Heart right ventricle (tissue), 16 donors: ENCODE data around the gene ZNF831. TPM values are rescaled to one million over a fixed set of nuclear protein-coding genes. Genes with fewer than 3 reads are reported as not detected.

Experiments
- ATAC-seq, 8 donors: fragments of 200-7000 bp; cut with Tn5 transposase; one replicate each; pipeline ENCODE4 v1.9.1; 2020; ENCODE audit warnings: mild to moderate bottlenecking in 8 of 8, moderate library complexity in 8 of 8, moderate number of reproducible peaks in 1 of 8
- DNase-seq, 2 donors: peaks; one replicate each; pipeline ENCODE4 v3.0.0-alpha.2; 2020
- H3K27ac ChIP-seq, 10 donors: fragments of 200-600 bp; sonication (generic) in 2 of 10; one replicate each; pipeline versions ENCODE4 v1.5.0 to v1.8.0; 2020 to 2022; ENCODE audit warnings: mild to moderate bottlenecking in 3 of 10
- H3K27me3 ChIP-seq, 7 donors: fragments of 200-600 bp; one replicate each; pipeline ENCODE4 v1.8.0; 2021 to 2022; ENCODE audit warnings: mild to moderate bottlenecking in 2 of 7
- H3K36me3 ChIP-seq, 9 donors: fragments of 200-600 bp; sonication (generic) in 1 of 9; one replicate each; pipeline versions ENCODE4 v1.5.0 to v1.8.0; 2020 to 2022; ENCODE audit warnings: mild to moderate bottlenecking in 2 of 9
- H3K4me1 ChIP-seq, 9 donors: fragments of 200-600 bp; sonication (generic) in 1 of 9; one replicate each; pipeline versions ENCODE4 v1.5.0 to v1.8.0; 2020 to 2022; ENCODE audit warnings: mild to moderate bottlenecking in 4 of 9
- H3K4me3 ChIP-seq, 10 donors: fragments of 200-600 bp; sonication (generic) in 2 of 10; one replicate each; pipeline versions ENCODE4 v1.5.0 to v1.8.0; 2020 to 2022; ENCODE audit warnings: mild to moderate bottlenecking in 7 of 10, moderate library complexity in 2 of 10
- H3K9me3 ChIP-seq, 11 donors: fragments of 200-600 bp in 10 of 11; sonication (generic) in 2 of 11; one replicate each; pipeline versions ENCODE4 v1.5.0 to v1.8.0; 2013 to 2022; ENCODE audit warnings: mild to moderate bottlenecking in 2 of 11, control low read depth in 1 of 11, moderate library complexity in 1 of 11
- WGBS, 2 donors: extraction: QIAGEN DNeasy Blood & Tissue Kit; methylation state at CpG; one replicate each; pipeline ENCODE4 v1.1.7; 2013; ENCODE audit warnings: inconsistent platforms in 1 of 2; 5-methylcytosine and 5-hydroxymethylcytosine counted together
- intact Hi-C, 10 donors: fragments of 100-400 bp; cut with DNase I; formaldehyde crosslinking; loops; one replicate each; pipeline versions ENCODE4 v1.11.1 to v1.14.2; 2022
- polyA plus RNA-seq, 2 donors: library from polyadenylated mRNA; stranded (reverse); fragments of 200-250 nt; gene quantifications; one replicate each; pipeline ENCODE4 v1.2.3, GENCODE V29; 2013
- total RNA-seq, 10 donors: library from RNA; stranded (reverse); fragmentation: NEBNext Ultra II Directional in 3 of 10; extraction: Animal tissue kit (Norgen Biotek cat#: 25700) in 3 of 10; gene quantifications; one replicate each; pipeline versions ENCODE4 v1.2.1 to v1.2.4, GENCODE V29; 2021 to 2023
- TF ChIP-seq, protein P1 (sequence below), 9 donors: fragments of 200-600 bp; sonication (generic) in 2 of 9; IDR thresholded peaks; one replicate each; pipeline versions ENCODE4 v1.5.0 to v1.8.0; 2021 to 2022; ENCODE audit warnings: antibody characterized with exemption in 9 of 9, mild to moderate bottlenecking in 5 of 9, moderate library complexity in 1 of 9
- donor health status: Arrhythmogenic right ventricular cardiomyopathy.
- donor health status: ischemic (EF 13 %, LVEDD 7.1; RV severe dilation, severe dysfunction).
- donor health status: healthy with polysubstance abuse.
- donor health status: DM: no; HTN: yes; CAD: no.
- donor health status: DM: no; HTN: no; CAD: no.
- donor health status: ischemic (EF 25% LVEDD 6.9; RV normal size, moderate dysfunction).
- donor health status: ischemic (EF 25% LVEDD 5.7; RV mildly dilated, moderate dysfunction).
- donor health status: healthy.
- donor health status: DM: yes; HTN: yes; CAD: no.
- donor health status: Ischemic cardiomyopathy.
- donor health status: ischemic (EF 35%, LVEDD 5.7; RV mildly dilated, moderate dysfunction).
- donor health status: nonischemic (EF 11% LVEDD 7.7; RV severe dilation, severe dysfunction).
- donor health status: DM: yes; HTN: yes; CAD: no.
- donor health status: PGD.
- donor health status: ischemic (EF 29% LVEDD 5.4; RV normal size, mild dysfunction).
- donor health status: nonischemic (EF 23%, LVEDD 6.1; RV moderate dilation, normal function).

Gene ZNF831
- total and polyA plus RNA-seq, 12 donors: 0.01 to 0.72 (median 0.11) TPM; not detected in 1

DNA sequence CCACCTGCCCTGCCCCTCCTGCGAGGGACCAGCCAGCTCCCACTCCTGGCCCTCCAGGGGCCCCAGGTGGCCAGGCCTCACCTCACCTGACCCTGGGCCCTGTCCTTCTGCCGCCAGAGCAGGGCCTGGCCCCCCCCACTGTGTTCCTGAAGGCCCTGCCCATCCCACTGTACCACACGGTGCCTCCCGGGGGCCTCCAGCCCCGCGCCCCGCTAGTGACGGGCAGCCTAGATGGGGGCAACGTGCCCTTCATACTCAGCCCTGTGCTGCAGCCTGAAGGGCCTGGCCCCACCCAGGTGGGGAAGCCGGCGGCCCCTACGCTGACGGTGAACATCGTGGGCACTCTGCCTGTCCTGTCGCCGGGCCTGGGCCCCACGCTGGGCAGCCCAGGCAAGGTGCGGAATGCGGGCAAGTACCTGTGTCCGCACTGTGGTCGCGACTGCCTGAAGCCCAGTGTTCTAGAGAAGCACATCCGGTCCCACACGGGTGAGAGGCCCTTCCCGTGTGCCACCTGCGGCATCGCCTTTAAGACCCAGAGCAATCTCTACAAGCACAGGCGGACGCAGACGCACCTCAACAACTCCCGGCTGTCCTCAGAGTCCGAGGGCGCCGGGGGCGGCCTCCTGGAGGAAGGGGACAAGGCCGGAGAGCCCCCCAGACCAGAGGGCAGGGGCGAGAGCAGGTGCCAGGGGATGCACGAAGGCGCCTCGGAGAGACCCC lies 27.6 kb downstream of the ZNF831 start:
- Histone ChIP-seq H3K27me3 (peaks cover 0 to 48% (median 23%) of the 10 kb centered on the region in 7 donors), H3K36me3 (no peaks in the 10 kb centered on the region), H3K27ac (no peak overlapping the region), H3K9me3 (no peaks in the 10 kb centered on the region), H3K4me1 (no peaks in the 10 kb centered on the region), H3K4me3 (no peak overlapping the region)
- intact Hi-C loops: no loop called here
- 91 to 93% methylated on average over 40 of the region's 40 CpGs for WGBS, 2 donors
- peak in 1 of 8 donors; percentile 13 for ATAC-seq
- DNase-seq: no peak
- TF ChIP-seq, protein P1, sequence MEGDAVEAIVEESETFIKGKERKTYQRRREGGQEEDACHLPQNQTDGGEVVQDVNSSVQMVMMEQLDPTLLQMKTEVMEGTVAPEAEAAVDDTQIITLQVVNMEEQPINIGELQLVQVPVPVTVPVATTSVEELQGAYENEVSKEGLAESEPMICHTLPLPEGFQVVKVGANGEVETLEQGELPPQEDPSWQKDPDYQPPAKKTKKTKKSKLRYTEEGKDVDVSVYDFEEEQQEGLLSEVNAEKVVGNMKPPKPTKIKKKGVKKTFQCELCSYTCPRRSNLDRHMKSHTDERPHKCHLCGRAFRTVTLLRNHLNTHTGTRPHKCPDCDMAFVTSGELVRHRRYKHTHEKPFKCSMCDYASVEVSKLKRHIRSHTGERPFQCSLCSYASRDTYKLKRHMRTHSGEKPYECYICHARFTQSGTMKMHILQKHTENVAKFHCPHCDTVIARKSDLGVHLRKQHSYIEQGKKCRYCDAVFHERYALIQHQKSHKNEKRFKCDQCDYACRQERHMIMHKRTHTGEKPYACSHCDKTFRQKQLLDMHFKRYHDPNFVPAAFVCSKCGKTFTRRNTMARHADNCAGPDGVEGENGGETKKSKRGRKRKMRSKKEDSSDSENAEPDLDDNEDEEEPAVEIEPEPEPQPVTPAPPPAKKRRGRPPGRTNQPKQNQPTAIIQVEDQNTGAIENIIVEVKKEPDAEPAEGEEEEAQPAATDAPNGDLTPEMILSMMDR (IDR thresholded peaks at IDR 0.05): no peak

DNA sequence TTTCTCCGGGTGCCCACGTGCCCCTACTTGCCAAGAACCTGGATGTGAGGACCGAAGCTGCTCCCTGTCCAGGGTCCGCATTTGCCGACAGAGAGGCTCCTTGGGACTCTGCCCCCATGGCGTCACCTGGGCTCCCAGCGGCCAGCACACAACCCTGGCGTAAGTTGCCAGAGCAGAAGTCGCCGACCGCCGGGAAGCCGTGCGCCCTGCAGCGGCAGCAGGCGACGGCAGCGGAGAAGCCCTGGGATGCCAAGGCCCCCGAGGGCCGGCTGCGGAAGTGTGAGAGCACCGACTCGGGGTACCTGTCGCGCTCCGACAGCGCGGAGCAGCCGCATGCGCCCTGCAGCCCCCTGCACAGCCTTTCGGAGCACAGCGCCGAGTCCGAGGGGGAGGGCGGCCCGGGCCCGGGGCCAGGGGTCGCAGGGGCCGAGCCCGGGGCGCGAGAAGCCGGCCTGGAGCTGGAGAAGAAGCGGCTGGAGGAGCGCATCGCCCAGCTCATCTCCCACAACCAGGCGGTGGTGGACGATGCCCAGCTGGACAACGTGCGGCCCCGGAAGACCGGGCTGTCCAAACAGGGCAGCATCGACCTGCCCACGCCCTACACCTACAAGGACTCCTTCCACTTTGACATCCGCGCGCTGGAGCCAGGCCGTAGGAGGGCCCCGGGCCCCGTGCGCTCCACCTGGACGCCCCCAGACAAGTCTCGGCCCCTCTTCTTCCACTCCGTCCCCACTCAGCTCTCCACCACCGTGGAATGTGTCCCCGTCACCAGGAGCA lies 28.3 kb downstream of the ZNF831 start:
- H3K4me1 ChIP-seq: no peaks in the 10 kb centered on the region
- WGBS, 2 donors: 49 to 61% methylated on average over 66 of the region's 66 CpGs
- ATAC-seq (peak in 1 of 8 donors; percentile 44), DNase-seq (no peak)
- H3K4me3 ChIP-seq: no peak overlapping the region
- no peak overlapping the region for H3K27ac ChIP-seq
- no peaks in the 10 kb centered on the region for H3K9me3 ChIP-seq
- H3K27me3 ChIP-seq: peaks cover 0 to 48% (median 23%) of the 10 kb centered on the region in 7 donors
- intact Hi-C loops: no loop called here
- H3K36me3 ChIP-seq: no peaks in the 10 kb centered on the region
- TF ChIP-seq, protein P1 (IDR thresholded peaks at IDR 0.05): no peak

DNA sequence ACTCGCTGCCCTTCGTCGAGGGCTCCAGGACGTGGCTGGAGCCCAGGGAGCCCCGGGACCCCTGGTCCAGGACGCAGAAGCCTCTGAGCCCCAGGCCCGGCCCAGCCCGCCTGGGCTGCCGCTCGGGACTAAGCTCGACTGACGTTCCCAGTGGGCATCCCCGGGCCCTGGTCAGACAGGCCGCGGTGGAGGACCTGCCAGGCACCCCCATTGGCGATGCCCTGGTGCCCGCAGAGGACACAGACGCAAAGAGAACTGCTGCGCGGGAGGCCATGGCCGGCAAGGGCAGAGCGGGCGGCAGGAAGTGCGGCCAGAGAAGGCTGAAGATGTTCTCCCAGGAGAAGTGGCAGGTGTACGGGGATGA lies 28.9 kb downstream of the ZNF831 start:
- no peak overlapping the region for H3K4me3 ChIP-seq
- TF ChIP-seq, protein P1 (IDR thresholded peaks at IDR 0.05): no peak
- 94 to 95% methylated on average over 25 of the region's 25 CpGs for WGBS, 2 donors
- ATAC-seq (peak in 1 of 8 donors; percentile 39), DNase-seq (no peak)
- H3K27me3 ChIP-seq: peaks cover 0 to 48% (median 23%) of the 10 kb centered on the region in 7 donors
- H3K36me3 ChIP-seq: no peaks in the 10 kb centered on the region
- intact Hi-C loops: no loop called here
- H3K27ac ChIP-seq: no peak overlapping the region
- no peaks in the 10 kb centered on the region for H3K4me1 ChIP-seq
- no peaks in the 10 kb centered on the region for H3K9me3 ChIP-seq

DNA sequence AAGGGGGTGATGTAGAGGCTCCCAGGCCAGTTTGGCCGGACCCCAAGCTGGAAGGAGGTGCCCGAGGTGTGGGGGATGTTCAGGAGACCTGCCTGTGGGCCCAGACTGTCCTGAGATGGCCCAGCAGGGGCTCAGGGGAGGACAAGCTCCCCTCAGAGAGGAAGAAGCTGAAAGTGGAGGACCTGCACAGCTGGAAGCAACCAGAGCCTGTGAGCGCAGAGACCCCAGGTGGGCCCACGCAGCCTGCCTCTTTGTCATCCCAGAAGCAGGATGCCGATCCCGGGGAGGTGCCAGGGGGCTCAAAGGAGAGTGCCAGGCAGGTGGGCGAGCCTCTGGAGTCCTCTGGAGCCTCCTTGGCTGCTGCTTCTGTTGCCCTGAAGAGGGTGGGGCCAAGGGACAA lies 29.7 kb downstream of the ZNF831 start:
- intact Hi-C loops: no loop called here
- TF ChIP-seq, protein P1 (IDR thresholded peaks at IDR 0.05): no peak
- WGBS, 2 donors: 78 to 80% methylated on average over 7 of the region's 7 CpGs
- ATAC-seq (no peak), DNase-seq (no peak)
- no peaks in the 10 kb centered on the region for H3K9me3 ChIP-seq
- H3K36me3 ChIP-seq: no peaks in the 10 kb centered on the region
- no peaks in the 10 kb centered on the region for H3K4me1 ChIP-seq
- no peak overlapping the region for H3K4me3 ChIP-seq
- H3K27me3 ChIP-seq: peaks cover 0 to 48% (median 23%) of the 10 kb centered on the region in 7 donors
- no peak overlapping the region for H3K27ac ChIP-seq
